Prostate gland (tissue), 2 donors: Measurements from ENCODE around the gene MCUR1. TPM values are rescaled to one million over a fixed set of nuclear protein-coding genes. Genes with fewer than 3 reads are reported as not detected.

Experiments used
- DNase-seq: peaks from one replicate; pipeline ENCODE4 v3.0.0-alpha.2; 2019; ENCODE audit warnings: low spot score
- H3K27ac ChIP-seq, 2 donors: fragments of 200-600 bp; sonication (generic); 2 replicates each; pipeline ENCODE4 v1.5.1; 2017 to 2019
- H3K27me3 ChIP-seq: fragments of 200-600 bp; sonication (generic); replicated peaks from 2 replicates; pipeline ENCODE4 v1.5.1; 2019; ENCODE audit not compliant: insufficient read depth
- H3K36me3 ChIP-seq, 2 donors: fragments of 200-600 bp; sonication (generic); 1 replicate in 1 of 2; 2 replicates in 1 of 2; pipeline versions ENCODE4 v1.5.1 to v1.8.1; 2017 to 2019
- H3K4me1 ChIP-seq: fragments of 200-600 bp; sonication (generic); replicated peaks from 2 replicates; pipeline ENCODE4 v1.5.1; 2019
- H3K4me3 ChIP-seq, 2 donors: fragments of 200-600 bp; sonication (generic); 2 replicates each; pipeline ENCODE4 v1.5.1; 2017 to 2019
- H3K9me3 ChIP-seq: fragments of 200-600 bp; sonication (generic); 2 replicates; pipeline ENCODE4 v1.5.1; 2017
- POLR2A ChIP-seq: fragments of 450-650 bp; IDR thresholded peaks from one replicate; pipeline ENCODE4 v1.6.1; 2016; ENCODE audit warnings: antibody characterized with exemption, mild to moderate bottlenecking
- POLR2AphosphoS5 ChIP-seq: sonication (generic); formaldehyde crosslinking; IDR thresholded peaks from one replicate; pipeline ENCODE4 v1.6.1; 2017; ENCODE audit warnings: antibody characterized with exemption
- WGBS: methylation state at CpG from one replicate; pipeline ENCODE4 v1.1.5; 2018; 5-methylcytosine and 5-hydroxymethylcytosine counted together
- intact Hi-C: fragments of 100-400 bp; cut with DNase I; formaldehyde crosslinking; loops from one replicate; pipeline ENCODE4 v1.14.2; 2022
- total RNA-seq, 2 donors: library from RNA; depleted of rRNA; stranded (reverse); fragments of >200 nt; gene quantifications; one replicate each; pipeline ENCODE4 v1.1.0, GENCODE V29; 2016
- TF ChIP-seq, protein P1 (sequence below), 4 experiments: fragments of 200-600 bp in 2 of 4; fragments of 450-650 bp in 2 of 4; sonication (generic) in 2 of 4; IDR thresholded peaks; 1 replicate in 3 of 4; 2 replicates in 1 of 4; pipeline ENCODE4 v1.5.1; 2016 to 2019; ENCODE audit warnings: antibody characterized with exemption in 4 of 4, mild to moderate bottlenecking in 2 of 4, moderate library complexity in 2 of 4

Gene MCUR1
- total RNA-seq, 2 donors from 2014 or later, result 13.7 to 16.8 TPM

DNA sequence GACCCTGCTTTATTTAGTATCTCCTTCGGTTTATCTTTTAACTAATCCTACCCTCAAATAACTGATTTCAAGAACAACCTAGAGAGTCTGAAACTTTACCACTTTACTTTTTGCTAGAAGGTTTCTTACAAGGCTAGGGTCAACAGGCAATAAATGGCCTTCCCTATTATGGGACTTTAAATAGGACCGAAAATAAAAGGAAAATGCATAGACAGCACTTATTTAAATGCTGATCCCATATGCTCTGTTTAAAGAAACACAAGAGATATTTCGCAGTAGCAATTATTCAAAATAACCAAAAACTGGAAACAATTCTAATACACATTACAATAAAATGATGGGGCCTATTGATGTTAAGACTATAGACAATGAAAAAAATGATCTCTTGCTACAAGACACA is 13.7 kb downstream of the MCUR1 start:
- no peaks in the 10 kb centered on the region for H3K36me3 ChIP-seq
- intact Hi-C loops, result no loop called here
- no peaks in the 10 kb centered on the region for H3K27me3 ChIP-seq
- DNase-seq, result no peak
- WGBS, result 88% methylated on average over 3 of the region's 3 CpGs
- TF ChIP-seq, protein P1, sequence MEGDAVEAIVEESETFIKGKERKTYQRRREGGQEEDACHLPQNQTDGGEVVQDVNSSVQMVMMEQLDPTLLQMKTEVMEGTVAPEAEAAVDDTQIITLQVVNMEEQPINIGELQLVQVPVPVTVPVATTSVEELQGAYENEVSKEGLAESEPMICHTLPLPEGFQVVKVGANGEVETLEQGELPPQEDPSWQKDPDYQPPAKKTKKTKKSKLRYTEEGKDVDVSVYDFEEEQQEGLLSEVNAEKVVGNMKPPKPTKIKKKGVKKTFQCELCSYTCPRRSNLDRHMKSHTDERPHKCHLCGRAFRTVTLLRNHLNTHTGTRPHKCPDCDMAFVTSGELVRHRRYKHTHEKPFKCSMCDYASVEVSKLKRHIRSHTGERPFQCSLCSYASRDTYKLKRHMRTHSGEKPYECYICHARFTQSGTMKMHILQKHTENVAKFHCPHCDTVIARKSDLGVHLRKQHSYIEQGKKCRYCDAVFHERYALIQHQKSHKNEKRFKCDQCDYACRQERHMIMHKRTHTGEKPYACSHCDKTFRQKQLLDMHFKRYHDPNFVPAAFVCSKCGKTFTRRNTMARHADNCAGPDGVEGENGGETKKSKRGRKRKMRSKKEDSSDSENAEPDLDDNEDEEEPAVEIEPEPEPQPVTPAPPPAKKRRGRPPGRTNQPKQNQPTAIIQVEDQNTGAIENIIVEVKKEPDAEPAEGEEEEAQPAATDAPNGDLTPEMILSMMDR (IDR thresholded peaks at IDR 0.05), result no peak
- TF ChIP-seq POLR2A, result no peak
- TF ChIP-seq POLR2AphosphoS5, result no peak
- no peak overlapping the region for H3K27ac ChIP-seq
- peaks cover 4% of the 10 kb centered on the region for H3K4me1 ChIP-seq
- no peaks in the 10 kb centered on the region for H3K9me3 ChIP-seq
- no peak overlapping the region for H3K4me3 ChIP-seq

DNA sequence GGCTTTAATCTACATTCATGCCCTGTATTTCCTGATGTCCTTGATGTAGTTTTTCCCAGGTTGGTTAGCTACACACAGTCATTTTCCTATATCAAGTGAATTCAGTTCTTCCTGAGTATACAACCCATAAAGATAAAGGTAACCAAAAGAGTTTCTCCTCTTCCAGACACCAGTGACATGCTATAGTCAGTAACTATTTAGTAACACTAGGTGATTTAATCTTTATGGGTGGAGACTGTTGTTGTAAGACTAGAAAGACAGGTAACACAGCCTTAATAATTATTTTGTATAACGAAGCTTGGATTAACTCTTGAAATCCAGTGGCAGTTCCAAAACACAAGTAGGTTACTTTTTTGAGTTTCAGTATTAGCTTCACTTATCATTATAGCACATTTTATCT is 17.6 kb downstream of the MCUR1 start:
- WGBS, result 25% methylated on average over 1 of the region's 1 CpG
- intact Hi-C loops, result loop anchor here (10.0 kb wide), 1 partner anchor 268 kb away; no protein-coding TSS in a partner anchor
- H3K27me3 ChIP-seq, result no peaks in the 10 kb centered on the region
- peak; percentile 16 for DNase-seq
- H3K36me3 ChIP-seq, result no peaks in the 10 kb centered on the region
- H3K4me3 ChIP-seq, result no peak overlapping the region
- H3K4me1 ChIP-seq, result peaks cover 4% of the 10 kb centered on the region
- TF ChIP-seq POLR2A (no peak), POLR2AphosphoS5 (peak; percentile 82)
- TF ChIP-seq, protein P1 (IDR thresholded peaks at IDR 0.05), result peak in 1 of 4 experiments; percentile 28
- peak overlapping the region; percentile 55 to 79 for H3K27ac ChIP-seq
- H3K9me3 ChIP-seq, result no peaks in the 10 kb centered on the region

DNA sequence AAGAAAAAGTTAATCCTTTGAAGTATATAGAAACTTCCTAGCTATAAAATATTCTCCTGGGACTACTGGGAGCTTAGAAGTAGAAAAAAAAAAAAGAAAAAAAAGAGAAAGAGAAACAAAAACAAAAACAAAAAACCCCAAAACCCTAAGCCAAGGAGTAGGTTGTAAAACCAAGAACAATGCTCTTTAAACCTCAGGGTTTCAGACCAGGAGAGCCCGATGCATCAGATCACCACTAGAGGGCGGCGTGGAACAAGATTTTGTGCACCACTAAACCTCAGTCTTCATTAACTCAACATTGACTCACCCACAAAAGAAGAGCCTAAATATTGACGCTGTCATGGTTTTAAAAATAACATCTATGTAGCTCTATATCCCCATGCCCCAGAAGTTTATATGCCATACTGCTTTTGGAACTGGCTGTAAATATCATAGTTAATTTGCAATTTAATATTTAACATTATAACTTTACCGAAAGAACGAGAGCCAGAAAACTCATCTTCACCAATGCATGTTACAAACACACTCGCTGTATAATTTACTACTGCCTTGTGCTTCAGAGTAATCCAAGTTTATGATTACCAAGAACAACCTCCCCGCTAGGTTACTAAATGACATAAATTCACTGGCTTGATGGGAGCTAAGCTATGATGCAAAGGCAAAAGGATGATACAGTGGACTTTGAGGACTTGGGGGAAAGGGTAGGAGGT is 19.2 kb downstream of the MCUR1 start:
- H3K27ac ChIP-seq, result peak overlapping the region in 1 of 2 donors; percentile 79
- no peak overlapping the region for H3K4me3 ChIP-seq
- 50% methylated on average over 8 of the region's 8 CpGs for WGBS
- H3K9me3 ChIP-seq, result no peaks in the 10 kb centered on the region
- no peaks in the 10 kb centered on the region for H3K36me3 ChIP-seq
- no peaks in the 10 kb centered on the region for H3K27me3 ChIP-seq
- peaks cover 4% of the 10 kb centered on the region for H3K4me1 ChIP-seq
- peak; percentile 85 for DNase-seq
- TF ChIP-seq, protein P1 (IDR thresholded peaks at IDR 0.05), result peak; percentile 67 to 91 (median 87)
- TF ChIP-seq POLR2AphosphoS5, result peak; percentile 55
- no peak for TF ChIP-seq POLR2A
- intact Hi-C loops, result loop anchor here (10.0 kb wide), 1 partner anchor 270 kb away; no protein-coding TSS in a partner anchor

DNA sequence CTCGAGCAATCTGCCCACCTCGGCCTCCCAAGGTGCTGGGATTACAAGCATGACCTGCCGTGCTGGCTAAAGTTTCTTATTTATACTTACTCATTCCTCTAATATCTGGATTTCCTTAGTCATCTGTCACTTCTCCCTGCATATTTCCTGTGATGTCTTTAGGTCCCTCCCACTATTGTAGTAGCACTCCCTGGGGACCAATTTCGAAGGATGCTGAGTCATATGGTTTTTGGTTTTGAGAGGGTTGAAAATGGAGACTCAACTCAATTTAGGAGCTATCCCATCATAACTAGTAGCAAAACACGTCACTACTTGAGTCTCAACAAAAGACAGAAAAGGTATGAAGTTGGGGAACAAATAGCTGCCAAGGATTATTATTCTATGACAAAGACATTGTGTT is 20.2 kb downstream of the MCUR1 start:
- intact Hi-C loops, result loop anchor here (10.0 kb wide), 1 partner anchor 271 kb away; no protein-coding TSS in a partner anchor
- no peak overlapping the region for H3K27ac ChIP-seq
- no peaks in the 10 kb centered on the region for H3K27me3 ChIP-seq
- DNase-seq, result no peak
- TF ChIP-seq, protein P1 (IDR thresholded peaks at IDR 0.05), result no peak
- TF ChIP-seq POLR2A (no peak), POLR2AphosphoS5 (no peak)
- H3K9me3 ChIP-seq, result no peaks in the 10 kb centered on the region
- WGBS, result 79% methylated on average over 5 of the region's 5 CpGs
- H3K36me3 ChIP-seq, result no peaks in the 10 kb centered on the region
- peaks cover 4% of the 10 kb centered on the region for H3K4me1 ChIP-seq
- H3K4me3 ChIP-seq, result no peak overlapping the region

DNA sequence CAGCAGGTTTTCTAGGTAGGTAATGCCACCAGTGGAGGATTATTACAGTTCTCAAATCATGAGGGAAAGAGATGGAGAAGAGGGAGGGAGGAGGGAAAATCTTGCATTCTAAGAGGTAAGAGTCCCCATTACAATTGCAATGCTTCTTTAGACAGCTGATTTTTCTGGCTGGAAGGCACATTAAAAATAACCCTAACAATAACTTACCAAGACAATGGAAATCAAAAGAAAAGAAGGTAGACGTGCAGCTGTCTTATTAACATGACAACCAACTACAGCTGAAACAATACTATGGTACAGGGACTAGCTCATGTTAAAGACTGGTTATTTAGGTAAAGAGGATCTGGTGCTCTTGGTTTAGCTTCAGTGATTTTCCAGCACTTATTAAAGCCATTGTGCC is 24.6 kb downstream of the MCUR1 start:
- WGBS, result 81% methylated on average over 1 of the region's 1 CpG
- H3K36me3 ChIP-seq, result no peaks in the 10 kb centered on the region
- intact Hi-C loops, result loop anchor here (10.0 kb wide), 1 partner anchor 275 kb away; no protein-coding TSS in a partner anchor

More for the DNA sequence above, 24.6 kb downstream of the MCUR1 start:
- H3K27me3 ChIP-seq, result no peaks in the 10 kb centered on the region
- H3K4me3 ChIP-seq, result no peak overlapping the region
- no peaks in the 10 kb centered on the region for H3K4me1 ChIP-seq
- no peak for TF ChIP-seq POLR2A
- TF ChIP-seq, protein P1 (IDR thresholded peaks at IDR 0.05), result no peak
- no peak for TF ChIP-seq POLR2AphosphoS5
- H3K27ac ChIP-seq, result no peak overlapping the region
- no peak for DNase-seq
- H3K9me3 ChIP-seq, result no peaks in the 10 kb centered on the region
